GM19467 (cell line): ENCODE results near the gene C9orf85.
"Not testable (repeated sequence)": the region's sequence is repeated elsewhere in the genome, so short reads cannot be mapped to it uniquely, and the experiment has no call there.

Experiments used
- ATAC-seq: cut with Tn5 transposase; IDR thresholded peaks from one replicate; pipeline ENCODE4 v1.9.1; 2021; ENCODE audit warnings: mild to moderate bottlenecking, moderate library complexity; ENCODE audit not compliant: unreplicated experiment

C9orf85 gene

DNA sequence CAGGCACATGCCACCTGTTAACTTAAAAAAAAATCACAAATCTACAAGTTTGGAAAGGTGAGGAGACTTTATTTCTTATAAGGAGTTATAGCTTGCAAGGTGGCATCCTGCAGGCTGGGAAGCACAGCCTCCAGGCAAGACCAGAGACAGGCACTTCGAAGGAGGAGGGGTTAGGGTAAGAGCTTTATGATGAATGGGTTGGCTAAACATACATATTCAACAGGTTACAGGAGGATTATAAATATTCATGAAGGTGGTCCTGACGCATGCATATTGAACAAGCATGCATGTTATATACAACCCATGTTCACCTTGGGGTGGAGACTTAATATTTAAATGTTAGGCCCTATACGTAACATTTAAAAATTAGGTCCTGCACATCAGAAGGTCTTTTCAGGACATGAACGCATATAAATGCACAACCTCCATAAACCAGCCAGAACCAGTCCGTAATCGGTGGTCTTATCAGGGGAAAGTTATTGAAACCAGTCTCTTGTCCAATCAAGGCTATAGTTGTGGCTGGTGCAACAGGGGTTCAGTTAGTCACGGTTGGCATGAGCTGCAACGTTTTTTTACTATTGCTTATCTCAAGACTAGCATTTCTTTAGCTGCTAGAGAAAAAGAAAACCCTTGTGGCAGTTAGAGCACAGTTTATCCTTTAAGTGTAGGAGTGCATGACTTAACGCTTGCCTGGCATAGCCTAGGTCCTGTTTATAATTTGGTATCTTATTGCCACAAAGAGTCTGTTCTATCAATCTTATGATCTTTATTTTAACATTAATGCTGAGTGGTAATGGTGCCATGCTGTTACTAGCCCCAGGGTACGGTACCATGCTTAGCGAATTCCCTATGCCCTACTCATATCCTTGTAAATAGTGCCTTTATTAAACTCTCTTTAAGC, 76.3 kb downstream of the C9orf85 start:
- no peak for ATAC-seq

DNA sequence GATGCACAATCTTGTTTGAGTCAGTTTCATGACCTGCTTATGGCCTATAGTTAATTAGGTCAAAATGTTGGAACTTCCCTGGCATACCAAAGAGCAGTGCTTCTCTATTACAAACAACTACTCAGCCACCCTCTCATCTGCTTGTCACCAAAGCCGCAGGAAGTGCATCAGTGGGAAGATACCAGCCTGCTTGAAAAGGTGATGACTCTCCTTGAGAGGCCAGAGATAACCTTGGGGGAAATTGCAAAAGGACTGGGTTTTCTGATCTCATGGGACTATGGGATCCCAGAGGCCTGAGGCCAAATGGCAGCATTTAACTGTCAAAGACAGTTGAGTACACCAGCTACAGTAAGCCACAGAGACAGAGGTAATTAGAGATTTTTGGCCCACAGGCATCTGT, 79.0 kb downstream of the C9orf85 start:
- no peak for ATAC-seq

DNA sequence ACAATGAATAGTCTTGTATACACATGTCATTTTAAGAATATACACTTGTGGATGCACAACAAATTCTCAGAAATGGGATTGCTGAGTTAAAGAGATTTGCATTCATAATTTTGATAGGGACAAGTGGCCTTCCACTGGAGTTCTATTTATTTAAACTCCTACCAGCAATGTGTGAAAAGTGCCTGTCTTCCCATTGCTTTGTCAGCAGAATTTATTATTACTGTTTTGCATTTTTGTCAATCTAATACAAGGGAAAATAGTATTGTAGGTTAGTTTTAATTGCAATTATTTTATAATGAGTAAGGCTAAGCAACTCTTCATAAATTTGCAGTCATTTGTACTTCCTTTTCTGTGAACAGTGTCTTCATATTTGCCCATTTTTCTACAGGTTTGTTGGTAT, 94.0 kb downstream of the C9orf85 start:
- ATAC-seq, result no peak

DNA sequence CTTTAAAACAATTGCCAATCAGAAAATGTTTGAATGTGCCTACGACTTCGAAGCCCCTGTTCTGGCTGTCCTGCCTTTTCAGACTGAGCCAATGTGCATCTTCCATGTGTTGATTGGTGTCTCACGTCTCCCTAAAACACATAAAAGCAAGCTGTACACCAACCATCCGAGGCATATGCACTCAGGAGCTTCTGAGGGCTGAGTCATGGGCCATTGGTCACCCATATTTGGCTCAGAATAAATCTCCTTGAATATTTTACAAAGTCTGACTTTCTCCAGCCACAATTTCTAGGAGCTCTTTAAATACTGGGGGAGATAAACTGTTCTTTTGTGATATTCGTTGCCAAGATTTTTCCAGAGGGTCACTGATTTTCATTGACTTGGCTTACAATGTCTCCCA, 95.1 kb downstream of the C9orf85 start:
- ATAC-seq, result no peak

DNA sequence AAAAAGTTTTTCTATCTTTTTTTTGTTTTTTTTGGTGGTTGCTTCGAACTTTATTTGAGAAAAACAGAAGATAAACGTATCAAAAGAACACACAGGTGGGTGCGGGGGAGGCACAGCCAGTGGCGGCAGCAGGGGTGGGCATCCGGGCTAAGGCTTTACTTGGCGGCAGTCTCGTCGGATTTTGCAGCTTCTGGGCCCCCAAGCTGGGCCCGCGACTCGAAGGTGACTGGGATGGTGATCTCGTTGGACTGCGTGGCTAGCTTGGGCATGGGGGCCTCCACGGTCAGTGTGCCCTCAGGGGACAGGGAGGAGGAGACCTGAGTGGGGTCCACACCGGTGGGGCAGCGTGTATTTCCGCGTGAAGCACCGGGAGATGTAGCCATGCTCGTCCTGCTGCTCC, 96.3 kb downstream of the C9orf85 start:
- not testable (repeated sequence) for ATAC-seq

DNA sequence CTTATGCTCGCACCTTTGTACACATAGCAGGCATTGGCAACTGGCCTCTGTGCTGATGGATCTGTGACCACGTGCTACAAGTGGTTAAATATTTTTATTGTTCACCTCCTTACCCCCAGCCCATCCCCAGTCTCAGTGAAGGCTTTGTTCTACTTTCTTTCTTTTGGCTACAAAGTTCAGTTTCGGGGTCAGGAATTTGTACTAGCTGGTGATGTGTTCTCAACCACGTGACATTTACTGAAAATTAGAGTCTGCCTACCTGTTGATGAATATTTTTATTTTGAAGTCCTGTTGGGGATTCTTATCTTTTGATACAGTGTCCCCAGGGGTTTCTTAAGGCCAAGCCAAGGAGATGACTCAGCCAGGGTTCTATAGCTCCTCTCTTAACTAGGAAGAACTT, 101.2 kb downstream of the C9orf85 start:
- ATAC-seq, result no peak

DNA sequence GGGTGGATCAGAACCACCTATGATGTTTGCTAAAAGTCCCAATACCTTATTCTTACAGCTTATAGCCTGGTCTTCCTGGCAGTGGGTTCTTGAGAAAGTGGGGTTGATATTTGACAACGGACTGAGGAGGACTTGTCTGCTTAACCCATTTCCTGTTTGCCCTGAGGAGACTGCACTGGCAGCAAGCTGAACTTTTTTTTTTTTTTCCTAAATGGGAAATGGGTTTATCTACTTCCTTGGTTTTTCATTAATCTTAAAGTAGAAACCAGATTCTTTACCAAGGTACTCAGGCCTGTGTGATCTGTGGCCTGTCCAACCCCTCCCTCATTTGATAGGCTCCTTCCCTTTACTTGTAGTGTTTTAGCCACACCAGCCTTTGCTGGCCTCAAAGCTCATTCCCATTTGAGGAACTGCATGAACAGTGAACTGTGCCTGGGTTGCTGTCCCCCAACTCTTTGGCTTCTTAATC, 101.9 kb downstream of the C9orf85 start:
- no peak for ATAC-seq

DNA sequence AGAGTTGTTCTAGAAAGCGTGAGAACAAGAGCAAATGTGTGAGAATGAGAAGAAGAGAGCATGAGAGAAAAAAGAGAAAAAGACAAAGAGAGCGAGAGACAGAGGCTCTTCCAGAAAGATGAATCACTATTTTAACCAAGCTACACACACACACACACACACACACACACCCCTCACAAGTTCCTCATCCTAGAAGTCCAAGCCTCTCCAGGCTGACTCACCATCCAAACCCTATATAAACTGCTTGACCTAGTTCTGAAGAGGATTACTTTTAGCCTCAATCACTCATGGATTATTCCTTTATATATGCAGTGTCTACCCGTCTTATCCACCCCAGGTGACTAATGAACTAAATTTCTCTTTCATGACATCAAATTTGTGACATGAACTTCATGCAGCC, 111.4 kb downstream of the C9orf85 start:
- no peak for ATAC-seq
